Suppressor macrophage treated with lipopolysaccharide for 1 hour (primary cell): Measurements from ENCODE around the gene NARS2.

Experiments used
- DNase-seq, 3 donors: peaks; one replicate each; pipeline ENCODE4 v3.0.0-alpha.2; 2020 to 2022

The NARS2 gene

DNA sequence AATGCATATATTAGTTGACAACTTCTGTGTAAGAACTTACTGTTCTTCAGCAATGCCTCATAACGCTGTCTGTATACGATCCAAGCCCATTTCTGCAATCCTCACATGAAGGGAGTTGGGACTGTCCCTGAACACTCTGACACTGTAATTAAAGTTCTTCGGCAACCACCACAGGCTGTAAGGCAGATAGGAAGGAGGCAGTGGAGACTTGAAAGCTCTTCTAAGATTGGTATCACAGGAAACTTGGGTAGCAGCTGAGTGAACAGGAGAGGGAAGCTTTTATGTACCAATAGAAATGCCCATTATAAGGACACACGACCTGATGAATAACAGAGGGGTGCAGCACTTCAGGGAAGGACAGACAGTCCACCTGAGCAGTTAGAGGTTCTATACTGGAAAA lies 145.0 kb downstream of the NARS2 start:
- peak; percentile 61 to 68 (median 68) for DNase-seq

- no peak for DNase-seq
Measured at GRCh38 chr11:78429209-78429608, 145.5 kb downstream of the NARS2 start.

DNA sequence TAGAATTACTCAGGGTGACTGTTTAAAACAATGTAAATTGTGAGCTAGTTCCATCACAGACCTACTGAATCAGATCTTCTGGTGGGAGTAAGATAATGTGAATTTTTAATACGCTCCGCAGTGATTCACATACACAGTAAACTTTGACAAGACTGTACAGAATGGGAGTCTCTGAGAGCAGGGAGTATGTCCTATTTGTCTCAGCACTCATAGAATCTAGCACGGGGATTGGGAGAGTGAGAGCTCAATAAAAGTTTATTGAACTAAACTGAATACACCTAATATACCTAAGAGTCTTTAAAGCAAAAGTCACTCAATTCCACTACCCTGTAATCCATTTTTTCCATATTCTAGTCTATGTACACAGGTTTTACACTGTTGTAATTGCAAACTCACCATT lies 145.9 kb downstream of the NARS2 start:
- DNase-seq, result no peak

GRCh38 chr11:78428266-78428636 lies 146.4 kb downstream of the NARS2 start:
- peak in 1 of 3 donors; percentile 28 for DNase-seq

DNA sequence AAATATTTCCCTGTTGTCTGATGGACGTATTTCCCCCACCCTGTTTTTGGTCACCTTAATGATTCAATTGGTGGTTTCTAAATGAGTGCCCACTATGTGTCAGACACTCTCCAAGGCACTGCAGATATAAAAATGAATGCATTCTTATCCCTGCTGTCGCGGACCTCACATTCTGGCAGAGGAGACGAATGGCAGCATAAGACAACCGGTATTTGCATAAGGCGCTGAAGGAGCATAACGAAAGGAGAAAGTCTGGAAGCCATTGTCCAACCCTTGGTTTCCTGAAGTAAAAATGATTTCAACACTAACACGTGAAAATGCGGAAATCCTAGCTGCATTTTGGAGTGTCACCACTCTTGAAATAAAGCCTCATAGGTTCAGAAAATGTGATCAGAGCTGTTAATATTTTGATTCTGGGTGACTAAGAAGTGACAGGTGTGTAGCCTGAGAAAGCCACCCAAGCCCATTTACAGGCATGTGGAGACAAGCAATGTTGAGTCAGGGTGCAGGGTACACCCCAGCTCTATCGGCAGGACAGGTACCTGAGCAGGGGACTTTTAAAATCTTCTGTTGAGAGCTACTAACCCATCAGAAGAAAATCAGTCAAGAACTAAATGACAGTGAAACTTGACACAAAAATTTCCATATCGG lies 146.9 kb downstream of the NARS2 start:
- peak; percentile 85 to 97 (median 92) for DNase-seq

DNA sequence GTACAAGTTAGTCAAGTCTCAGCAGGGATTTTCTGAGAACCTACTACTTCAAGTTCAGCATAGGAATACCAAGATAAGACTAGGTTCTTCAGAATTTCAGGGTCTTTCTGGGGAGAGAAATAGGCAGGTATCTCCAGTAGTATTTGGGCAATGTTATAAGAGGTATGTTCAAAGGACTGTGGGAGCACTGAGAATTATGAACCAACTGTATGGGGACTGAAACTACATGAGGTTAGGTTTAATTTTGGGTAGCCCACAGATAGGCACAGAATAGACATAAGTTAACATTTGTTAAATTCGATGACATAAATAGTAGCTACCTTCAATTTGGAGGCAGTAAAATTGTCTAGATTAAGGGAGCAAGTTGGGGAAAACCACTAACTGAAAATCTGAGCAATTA lies 147.8 kb downstream of the NARS2 start:
- no peak for DNase-seq

DNA sequence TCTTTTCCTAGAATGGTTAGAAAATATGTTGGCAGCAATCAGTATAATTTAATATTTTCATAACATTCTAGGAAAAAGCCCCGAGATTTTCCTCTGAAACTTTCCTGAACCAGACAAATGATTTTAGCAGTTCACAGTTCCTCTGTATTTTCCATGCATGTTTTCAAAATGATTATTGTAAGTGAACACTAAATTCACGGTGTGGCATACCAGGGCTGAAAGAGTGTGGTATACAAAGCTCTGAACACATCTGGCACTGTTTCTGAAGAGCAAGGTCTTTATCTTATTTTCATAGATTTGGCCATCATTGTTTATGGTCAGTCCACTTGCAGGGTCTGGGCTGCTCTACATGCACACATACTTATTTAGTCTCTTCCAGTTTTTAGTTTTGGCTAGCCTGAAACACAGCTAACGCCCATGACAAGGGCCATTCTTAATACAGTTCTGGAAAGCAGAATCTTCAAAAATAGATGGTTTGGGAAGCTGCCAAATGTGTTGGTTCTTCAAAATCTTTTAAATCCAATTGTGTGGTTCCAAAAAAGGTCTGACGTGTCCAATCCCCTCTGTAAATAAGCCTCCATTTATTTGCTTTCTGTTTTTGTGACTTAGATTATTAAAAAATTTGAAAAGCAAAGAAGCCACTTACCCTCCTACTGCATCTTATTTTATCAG lies 149.1 kb downstream of the NARS2 start:
- peak in 2 of 3 donors; percentile 32 to 59 for DNase-seq

GRCh38 chr11:78424334-78425270 lies 150.1 kb downstream of the NARS2 start:
- peak; percentile 89 to 98 (median 94) for DNase-seq

DNA sequence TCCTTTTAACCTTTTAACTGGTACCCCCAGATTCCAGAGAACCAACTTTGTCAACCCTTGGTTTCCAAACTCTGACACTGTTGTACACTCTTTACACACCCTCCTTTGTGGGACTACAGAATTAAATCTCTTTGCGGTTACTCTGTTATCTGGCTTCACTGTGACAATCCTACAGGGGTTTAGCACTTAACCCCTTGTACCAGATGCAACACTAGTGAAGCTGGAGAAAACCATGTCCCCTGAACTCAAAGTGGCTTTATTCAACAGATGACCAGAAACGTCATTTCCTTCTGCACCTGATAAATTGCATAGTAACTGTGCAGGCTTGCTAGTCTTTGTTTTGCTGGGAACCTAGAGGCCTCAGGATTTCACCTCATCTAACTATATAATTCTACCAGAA lies 151.4 kb downstream of the NARS2 start:
- DNase-seq, result no peak

- DNase-seq, result peak; percentile 97 to 98 (median 97)
Measured at GRCh38 chr11:78420796-78421209, 153.9 kb downstream of the NARS2 start.

DNA sequence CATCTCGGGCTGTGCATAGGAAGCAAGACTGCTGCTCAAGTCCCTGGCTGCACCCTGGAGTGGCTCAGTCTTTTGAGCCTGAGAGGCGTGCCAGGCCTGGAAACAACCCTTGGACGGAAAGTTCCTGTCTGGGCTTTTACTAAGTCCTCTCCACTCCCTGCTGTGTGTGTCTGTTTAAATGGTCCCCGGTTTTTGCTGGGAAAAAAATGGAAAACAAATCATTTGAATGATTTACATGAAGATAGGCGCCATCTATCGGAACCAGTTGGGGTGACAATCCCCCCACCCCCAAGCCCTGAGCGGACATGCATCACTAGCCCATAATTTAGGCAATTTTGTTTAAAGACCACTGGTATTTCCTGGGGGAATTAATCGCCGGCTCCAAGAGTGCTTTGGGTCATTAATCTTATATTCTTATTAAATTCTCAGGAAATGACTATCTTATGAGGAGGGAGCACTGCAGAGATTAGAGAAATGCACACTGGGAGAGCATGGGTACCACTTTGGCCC lies 154.4 kb downstream of the NARS2 start:
- DNase-seq, result peak; percentile 79 to 86 (median 81)

GRCh38 chr11:78419327-78419726 lies 155.3 kb downstream of the NARS2 start:
- DNase-seq, result peak; percentile 91 to 99 (median 96)

- peak; percentile 43 to 58 (median 43) for DNase-seq
Measured at GRCh38 chr11:78418584-78419211, 156.0 kb downstream of the NARS2 start.

GRCh38 chr11:78417888-78418583 lies 156.6 kb downstream of the NARS2 start:
- DNase-seq, result peak; percentile 91 to 97 (median 95)

DNA sequence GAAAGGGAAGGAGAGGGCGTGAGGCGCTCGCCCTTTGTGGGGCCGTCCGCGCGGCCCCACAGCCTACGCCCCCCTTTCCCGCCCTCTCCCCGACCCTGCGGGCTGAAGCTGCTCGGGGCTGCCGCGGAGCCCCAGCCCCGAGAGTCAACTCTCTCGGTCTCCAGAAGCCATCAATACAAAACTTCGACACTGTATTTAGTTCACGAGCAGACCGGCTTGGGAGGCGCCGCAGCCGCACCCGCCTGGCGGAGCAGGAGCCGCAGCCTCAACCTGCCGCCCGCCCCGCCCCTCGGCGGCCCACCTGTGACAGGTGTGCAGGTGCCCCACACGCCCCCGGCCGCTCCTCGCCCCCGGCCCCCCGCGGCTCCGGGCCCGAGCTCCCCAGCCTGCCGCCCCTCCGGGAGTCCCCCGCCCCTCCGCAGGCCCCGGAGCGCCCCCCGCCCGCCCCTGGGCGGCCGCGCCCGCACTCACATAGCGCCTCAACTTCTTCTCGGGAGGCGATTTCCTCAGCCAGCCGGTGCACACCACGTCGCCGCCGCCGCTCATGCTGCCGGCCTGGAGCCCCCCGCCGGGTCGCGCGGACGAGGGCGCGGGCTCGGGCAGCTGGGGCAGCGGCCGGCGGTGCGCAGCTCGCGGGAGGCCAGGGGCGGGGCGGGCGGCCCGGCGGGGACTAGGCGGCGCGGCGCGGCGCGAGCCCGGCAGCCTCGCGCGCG lies 157.3 kb downstream of the NARS2 start, which contains the start of gene GAB2:
Gene GAB2 (minus strand): TSS at position 646 of the 713 bp plus-strand sequence. CDS start 100 bp downstream, at position 546.
- DNase-seq, result no peak

GRCh38 chr11:78416285-78417174 lies 158.1 kb downstream of the NARS2 start:
- DNase-seq, result peak; percentile 97 to 98 (median 97)

DNA sequence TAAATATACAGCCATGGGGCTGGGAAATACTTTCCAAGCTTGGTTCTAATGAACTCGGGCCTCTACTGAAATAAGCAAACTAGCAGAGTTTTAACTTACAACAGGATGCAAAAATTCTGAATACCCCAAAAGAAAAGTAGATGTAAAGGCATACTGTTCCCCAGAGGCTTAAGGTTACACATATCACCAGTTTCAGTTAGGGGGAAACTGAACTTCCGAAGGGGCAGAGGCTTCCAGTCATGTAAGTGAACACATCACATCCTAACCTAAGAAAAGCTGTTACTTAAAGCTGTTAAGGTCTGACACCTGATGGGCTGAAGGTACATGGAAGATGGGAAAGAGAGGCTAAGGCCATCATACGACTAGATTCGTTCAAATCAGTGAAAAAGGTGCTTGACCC lies 159.3 kb downstream of the NARS2 start:
- no peak for DNase-seq

DNA sequence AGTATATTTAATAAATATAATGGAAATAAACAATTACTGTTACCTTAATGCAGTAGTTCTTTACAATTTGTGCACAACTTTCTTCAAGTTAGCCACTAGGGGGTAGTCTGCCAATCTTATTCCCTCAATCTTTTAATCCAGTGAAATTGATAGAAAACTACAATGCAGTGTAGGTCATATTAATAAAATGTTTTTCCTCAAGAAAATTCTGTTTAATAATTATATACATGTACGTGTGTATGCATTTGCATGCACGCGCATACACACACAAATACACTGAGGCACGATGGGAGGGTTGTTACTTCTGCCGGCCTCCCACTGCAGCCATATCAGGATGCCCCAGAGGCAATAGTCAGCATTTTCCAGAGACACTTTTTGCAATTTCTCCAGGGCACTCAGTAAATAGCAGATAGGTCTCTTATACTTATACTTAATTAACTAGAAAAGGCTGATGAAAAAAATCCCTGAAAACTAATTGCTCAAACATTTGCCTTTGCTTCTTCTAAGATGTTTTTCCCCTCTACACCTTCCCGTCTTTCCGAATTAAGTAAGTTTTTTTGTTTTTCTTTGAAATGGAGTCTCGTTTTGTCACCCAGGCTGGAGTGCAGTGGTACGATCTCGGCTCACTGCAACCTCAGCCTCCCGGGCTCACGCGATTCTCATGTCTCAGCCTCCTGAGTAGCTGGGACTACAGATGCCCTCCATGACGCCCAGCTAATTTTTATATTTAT lies 160.2 kb downstream of the NARS2 start:
- peak in 2 of 3 donors; percentile 31 to 45 for DNase-seq

DNA sequence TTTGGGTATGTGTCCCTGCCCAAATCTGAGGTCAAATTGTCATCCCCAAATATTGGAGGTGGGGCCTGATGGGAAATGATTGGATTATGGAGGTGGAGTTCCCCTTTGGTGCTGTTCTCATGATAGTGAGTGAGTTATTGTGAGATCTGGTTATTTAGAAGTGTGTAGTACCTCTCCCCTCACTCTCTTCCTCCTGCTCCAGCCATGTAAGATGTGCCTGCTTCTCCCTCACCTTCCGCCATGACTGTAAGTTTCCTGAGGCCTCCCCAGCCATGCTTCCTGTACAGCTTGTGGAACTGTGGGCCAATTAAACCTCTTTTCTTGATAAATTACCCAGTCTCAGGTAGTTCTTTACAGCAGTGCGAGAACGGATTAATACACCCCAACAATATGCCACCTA lies 166.0 kb downstream of the NARS2 start:
- no peak for DNase-seq
